Neural progenitor cell (in vitro differentiated cells): ENCODE measurements around the gene CNOT4. TPM values are rescaled to one million over a fixed set of nuclear protein-coding genes. Genes with fewer than 3 reads are reported as not detected.
A peak's percentile ranks its signal among the peaks of the same experiment; 100 is the strongest.

Source experiments
- DNase-seq: peaks from one replicate; pipeline ENCODE4 v3.0.0-alpha.2; 2016; ENCODE audit warnings: low spot score
- H2AFZ ChIP-seq: fragments of 200-600 bp; sonication (generic); replicated peaks from 2 replicates; pipeline ENCODE4 v1.6.1; 2016; ENCODE audit warnings: antibody characterized with exemption
- H3F3A ChIP-seq: fragments of 200-600 bp; sonication (generic); 2 replicates; pipeline ENCODE4 v1.6.1; 2016; ENCODE audit warnings: antibody characterized with exemption, low read depth
- H3K27ac ChIP-seq: fragments of 200-600 bp; sonication (generic); 2 replicates; pipeline ENCODE4 v1.5.1; 2016; ENCODE audit warnings: mild to moderate bottlenecking
- H3K27me3 ChIP-seq: fragments of 200-600 bp; sonication (generic); 2 replicates; pipeline ENCODE4 v1.6.1; 2016; ENCODE audit warnings: mild to moderate bottlenecking, moderate library complexity
- H3K36me3 ChIP-seq: fragments of 200-600 bp; sonication (generic); 2 replicates; pipeline ENCODE4 v1.5.1; 2016
- H3K4me1 ChIP-seq: fragments of 200-600 bp; sonication (generic); 2 replicates; pipeline ENCODE4 v1.6.1; 2016; ENCODE audit warnings: mixed run types
- H3K4me2 ChIP-seq: fragments of 200-600 bp; sonication (generic); 2 replicates; pipeline ENCODE4 v1.6.1; 2016
- H3K4me3 ChIP-seq: fragments of 200-600 bp; sonication (generic); 2 replicates; pipeline ENCODE4 v1.5.1; 2016
- H3K79me2 ChIP-seq: fragments of 200-600 bp; sonication (generic); 2 replicates; pipeline ENCODE4 v1.6.1; 2016; ENCODE audit warnings: low read depth
- H3K9ac ChIP-seq: fragments of 200-600 bp; sonication (generic); 2 replicates; pipeline ENCODE4 v1.6.1; 2016
- H3K9me3 ChIP-seq: fragments of 200-600 bp; sonication (generic); 2 replicates; pipeline ENCODE4 v1.5.1; 2016; ENCODE audit warnings: low read depth
- H4K20me1 ChIP-seq: fragments of 200-600 bp; sonication (generic); 2 replicates; pipeline ENCODE4 v1.6.1; 2016; ENCODE audit warnings: low read depth
- H3K27ac Mint-ChIP-seq: 3 replicates; pipeline ENCODE4 v1.8.0; 2021; ENCODE audit warnings: mixed read lengths
- H3K27me3 Mint-ChIP-seq: 2 replicates; pipeline ENCODE4 v1.8.0; 2022; ENCODE audit warnings: low read depth, mild to moderate bottlenecking, inconsistent platforms, moderate library complexity, mixed read lengths; ENCODE audit not compliant: insufficient read depth
- H3K36me3 Mint-ChIP-seq: 3 replicates; pipeline ENCODE4 v1.8.0; 2021; ENCODE audit warnings: mixed read lengths
- H3K4me1 Mint-ChIP-seq: 3 replicates; pipeline ENCODE4 v1.8.0; 2021; ENCODE audit warnings: mixed read lengths
- H3K4me3 Mint-ChIP-seq: 3 replicates; pipeline ENCODE4 v1.8.0; 2021; ENCODE audit warnings: mild to moderate bottlenecking, moderate library complexity, mixed read lengths
- H3K9me3 Mint-ChIP-seq: 3 replicates; pipeline ENCODE4 v1.8.0; 2020; ENCODE audit warnings: mixed read lengths
- CTCF ChIP-seq: fragments of 200-600 bp; sonication (generic); IDR thresholded peaks from 2 replicates; pipeline ENCODE4 v1.5.1; 2017; ENCODE audit warnings: antibody characterized with exemption, mild to moderate bottlenecking
- EZH2 ChIP-seq: fragments of 200-600 bp; sonication (generic); IDR thresholded peaks from 2 replicates; pipeline ENCODE4 v1.6.1; 2017; ENCODE audit warnings: antibody characterized with exemption, mild to moderate bottlenecking, moderate library complexity
- EZH2phosphoT487 ChIP-seq: fragments of 200-600 bp; sonication (generic); IDR thresholded peaks from 2 replicates; pipeline ENCODE4 v1.6.1; 2017; ENCODE audit warnings: antibody characterized with exemption
- total RNA-seq: library from RNA; depleted of rRNA; stranded (reverse); fragments of >200 nt; gene quantifications from 2 replicates; pipeline ENCODE4 v1.2.3, GENCODE V29; 2015; ENCODE audit warnings: low replicate concordance

The CNOT4 gene
- total RNA-seq, 1 donor from 2014 or later, result 21.4 TPM

GRCh38 chr7:135364206-135364605 is 145.7 kb downstream of the CNOT4 start:
- Histone ChIP-seq H3K9ac (no peak overlapping the region), H3K36me3 (no peaks in the 10 kb centered on the region), H3K27ac (no peak overlapping the region), H3F3A (no peaks in the 10 kb centered on the region), H3K27me3 (no peaks in the 10 kb centered on the region), H4K20me1 (peaks cover 3% of the 10 kb centered on the region), H2AFZ (no peak overlapping the region), H3K9me3 (no peaks in the 10 kb centered on the region), H3K4me2 (no peak overlapping the region), H3K4me3 (no peak overlapping the region), H3K79me2 (no peaks in the 10 kb centered on the region), H3K4me1 (no peaks in the 10 kb centered on the region)
- no peak for DNase-seq
- TF ChIP-seq EZH2phosphoT487, result no peak
- no peak for TF ChIP-seq EZH2
- TF ChIP-seq CTCF, result no peak
- Mint-ChIP-seq H3K4me1 (peaks cover 3% of the 10 kb centered on the region), H3K27ac (no peak overlapping the region), H3K9me3 (no peaks in the 10 kb centered on the region), H3K36me3 (peaks cover 17% of the 10 kb centered on the region), H3K4me3 (no peak overlapping the region), H3K27me3 (no peaks in the 10 kb centered on the region)

- Histone ChIP-seq H4K20me1 (peaks cover 3% of the 10 kb centered on the region), H3K27me3 (no peaks in the 10 kb centered on the region), H3K79me2 (no peaks in the 10 kb centered on the region), H3K36me3 (no peaks in the 10 kb centered on the region), H3K4me2 (no peak overlapping the region), H3F3A (no peaks in the 10 kb centered on the region), H3K4me1 (no peaks in the 10 kb centered on the region), H3K9ac (no peak overlapping the region), H3K27ac (no peak overlapping the region), H2AFZ (no peak overlapping the region), H3K9me3 (no peaks in the 10 kb centered on the region), H3K4me3 (no peak overlapping the region)
- H3K9me3 Mint-ChIP-seq, result no peaks in the 10 kb centered on the region
- H3K4me1 Mint-ChIP-seq, result peaks cover 3% of the 10 kb centered on the region
- H3K27ac Mint-ChIP-seq, result no peak overlapping the region
- peaks cover 17% of the 10 kb centered on the region for H3K36me3 Mint-ChIP-seq
- H3K4me3 Mint-ChIP-seq, result no peak overlapping the region
- peak; percentile 13 for DNase-seq
- H3K27me3 Mint-ChIP-seq, result peaks cover 4% of the 10 kb centered on the region
- TF ChIP-seq CTCF (peak; percentile 36), EZH2 (no peak), EZH2phosphoT487 (no peak)
Measured at GRCh38 chr7:135362871-135363270, 147.0 kb downstream of the CNOT4 start.

GRCh38 chr7:135361788-135362187 is 148.1 kb downstream of the CNOT4 start:
- no peaks in the 10 kb centered on the region for H3K36me3 ChIP-seq
- H3K27ac ChIP-seq, result no peak overlapping the region
- no peaks in the 10 kb centered on the region for H3K9me3 ChIP-seq
- no peak overlapping the region for H3K4me3 ChIP-seq
- peak; percentile 37 for TF ChIP-seq CTCF
- no peak for TF ChIP-seq EZH2phosphoT487
- H4K20me1 ChIP-seq, result peaks cover 3% of the 10 kb centered on the region
- Mint-ChIP-seq H3K36me3 (peaks cover 17% of the 10 kb centered on the region), H3K27ac (no peak overlapping the region), H3K27me3 (peaks cover 4% of the 10 kb centered on the region), H3K4me3 (no peak overlapping the region), H3K4me1 (peaks cover 3% of the 10 kb centered on the region), H3K9me3 (no peaks in the 10 kb centered on the region)
- H3K27me3 ChIP-seq, result no peaks in the 10 kb centered on the region
- no peak overlapping the region for H3K9ac ChIP-seq
- H3K4me2 ChIP-seq, result no peak overlapping the region
- H2AFZ ChIP-seq, result no peak overlapping the region
- no peaks in the 10 kb centered on the region for H3F3A ChIP-seq
- DNase-seq, result peak; percentile 13
- H3K4me1 ChIP-seq, result no peaks in the 10 kb centered on the region
- no peaks in the 10 kb centered on the region for H3K79me2 ChIP-seq
